NCI-H146 (cell line): Measurements from ENCODE around the gene TMEM258.
A peak's percentile ranks its signal among the peaks of the same experiment; 100 is the strongest.

ENCODE experiments used
- DNase-seq: peaks from one replicate; lab custom pipeline; 2025; lab: John Stamatoyannopoulos, UW

TMEM258 gene

DNA sequence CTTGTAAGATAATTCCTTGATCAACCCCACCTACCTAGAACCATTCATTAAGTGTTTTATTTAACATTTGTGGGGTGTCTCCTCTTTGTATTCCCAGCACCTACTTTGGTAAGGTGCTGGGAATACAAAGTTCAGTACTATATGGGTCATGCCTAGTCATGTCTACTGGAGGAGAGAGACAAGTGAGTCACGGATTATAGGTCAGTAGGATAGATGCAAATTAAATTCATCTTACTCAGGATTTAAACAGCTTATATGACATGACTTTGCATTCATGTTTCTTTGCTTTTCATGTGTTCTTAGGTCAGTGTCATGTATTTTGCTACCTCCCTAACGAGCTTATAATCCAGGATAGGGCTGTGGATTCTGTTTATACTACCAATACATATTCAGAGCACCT lies 27.8 kb upstream of the TMEM258 start:
- no peak for DNase-seq

DNA sequence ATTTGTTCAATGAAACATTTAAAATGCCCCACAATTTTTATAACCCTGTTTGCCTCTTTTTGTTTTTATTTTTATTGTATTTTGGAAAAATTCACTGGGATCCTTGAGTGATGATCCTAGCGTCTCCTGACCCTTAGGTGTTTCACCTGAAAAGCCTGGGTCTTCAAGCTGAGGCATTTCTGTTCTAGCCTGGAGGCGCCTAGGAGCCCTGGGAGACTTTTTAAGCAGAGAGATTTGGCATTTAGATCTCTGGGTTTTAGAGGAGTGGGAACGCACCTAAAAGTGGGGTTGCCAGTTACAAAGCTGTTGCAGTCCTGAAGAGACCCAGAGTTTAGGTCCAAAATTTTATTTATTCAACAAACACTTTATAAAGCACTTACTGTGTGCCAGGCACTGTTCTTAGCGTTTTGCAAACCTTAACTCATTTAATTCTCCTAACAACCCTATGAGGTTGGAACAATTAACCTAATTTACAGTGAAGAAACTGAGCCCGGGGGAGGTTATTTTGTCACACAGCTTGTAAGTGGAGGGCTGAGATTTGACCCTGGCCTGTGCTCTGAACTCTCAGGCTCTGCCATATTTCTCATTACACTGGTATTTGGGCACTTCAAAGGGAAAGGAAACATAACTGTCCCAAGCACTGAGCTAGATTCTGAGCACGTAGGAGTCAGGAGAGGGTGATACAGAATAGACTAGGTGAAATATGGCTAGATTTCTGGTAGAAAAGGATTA lies 25.2 kb upstream of the TMEM258 start:
- DNase-seq: no peak

DNA sequence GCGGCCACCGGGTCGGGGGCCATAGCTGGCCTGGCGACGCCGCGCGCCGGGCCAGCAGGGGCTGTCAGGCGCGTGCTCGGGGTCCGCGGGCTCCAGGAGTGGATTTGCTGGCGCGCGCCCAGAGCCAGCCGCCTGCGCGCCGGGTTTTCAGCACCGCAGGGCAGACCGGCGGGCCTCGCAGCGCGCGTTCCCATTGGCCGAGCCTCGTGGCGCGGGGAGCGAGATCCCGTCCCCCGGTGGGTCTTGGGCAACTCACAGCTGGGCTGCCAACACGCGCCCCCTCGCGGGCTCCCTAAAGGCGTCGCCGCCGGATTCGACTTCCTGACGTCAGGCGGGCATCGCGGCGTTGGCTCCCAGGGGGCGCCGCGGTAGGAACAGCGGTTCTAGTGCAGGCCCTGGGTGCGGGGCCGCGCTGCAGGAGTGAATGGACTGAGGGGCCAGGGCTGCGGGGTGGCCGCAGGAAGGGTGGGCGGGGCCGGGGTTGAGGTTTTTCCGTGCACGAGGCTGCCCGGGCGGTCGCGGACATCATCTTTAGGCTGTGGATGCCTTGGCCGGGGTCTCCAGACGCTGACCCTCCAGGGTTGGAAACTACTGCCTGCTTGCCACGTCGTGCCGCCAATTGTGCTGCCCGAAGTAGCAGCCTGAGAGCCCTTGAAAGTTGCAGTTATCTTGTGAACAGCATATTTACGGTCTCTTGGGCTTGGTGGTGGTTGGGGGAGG lies 24.5 kb upstream of the TMEM258 start, which contains the start of gene FADS1:
FADS1 (minus strand) TSS at position 268 of the 720 bp plus-strand sequence; CDS start at position 194, 74 bp downstream.
- DNase-seq: peak; percentile 98

DNA sequence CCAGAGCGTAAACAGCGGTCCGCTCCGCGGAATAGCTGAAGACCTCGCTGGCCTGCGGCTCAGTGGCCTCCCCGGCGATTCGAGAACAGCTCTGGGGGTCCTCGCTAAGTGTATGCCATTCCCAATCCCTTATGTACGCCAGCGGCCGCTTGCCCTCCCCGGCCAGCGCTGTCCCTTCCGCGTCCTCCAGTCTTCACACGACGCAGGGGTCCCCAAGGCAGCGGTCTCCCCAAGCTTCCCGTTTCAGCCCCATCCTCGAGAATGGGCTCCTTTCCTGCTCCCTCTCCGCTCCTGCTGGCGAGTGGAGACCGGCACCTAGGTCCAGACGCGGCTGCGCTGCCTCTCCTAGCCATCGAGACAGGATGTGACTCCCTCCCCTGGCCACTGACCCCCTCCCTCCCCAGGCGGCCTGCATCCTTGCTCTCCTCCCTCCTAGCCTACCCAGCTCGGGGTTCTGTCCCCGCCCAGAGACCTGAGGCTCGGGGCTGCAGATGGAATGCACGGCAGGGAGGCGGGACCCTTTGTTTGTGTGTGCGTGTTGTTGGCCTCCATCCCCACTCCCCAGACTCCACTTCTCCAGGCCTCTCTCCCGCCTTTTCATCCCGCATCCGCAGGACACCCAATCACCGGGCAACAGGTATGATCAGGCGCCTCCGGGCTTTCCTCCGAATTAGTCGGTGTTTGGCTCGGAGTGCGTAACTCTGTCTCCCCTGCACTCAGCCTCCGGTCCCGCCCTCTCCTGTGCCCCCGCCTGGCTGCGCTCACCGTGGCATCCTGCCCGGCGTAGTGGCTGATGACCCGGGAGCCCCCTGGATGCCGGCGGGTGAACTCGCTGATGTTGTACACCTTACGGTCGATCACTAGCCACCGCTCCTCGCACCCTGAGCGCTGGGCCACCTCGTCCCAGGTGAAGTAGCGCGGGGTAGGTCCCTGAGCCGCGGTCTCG lies 23.7 kb upstream of the TMEM258 start:
- peak; percentile 92 for DNase-seq

DNA sequence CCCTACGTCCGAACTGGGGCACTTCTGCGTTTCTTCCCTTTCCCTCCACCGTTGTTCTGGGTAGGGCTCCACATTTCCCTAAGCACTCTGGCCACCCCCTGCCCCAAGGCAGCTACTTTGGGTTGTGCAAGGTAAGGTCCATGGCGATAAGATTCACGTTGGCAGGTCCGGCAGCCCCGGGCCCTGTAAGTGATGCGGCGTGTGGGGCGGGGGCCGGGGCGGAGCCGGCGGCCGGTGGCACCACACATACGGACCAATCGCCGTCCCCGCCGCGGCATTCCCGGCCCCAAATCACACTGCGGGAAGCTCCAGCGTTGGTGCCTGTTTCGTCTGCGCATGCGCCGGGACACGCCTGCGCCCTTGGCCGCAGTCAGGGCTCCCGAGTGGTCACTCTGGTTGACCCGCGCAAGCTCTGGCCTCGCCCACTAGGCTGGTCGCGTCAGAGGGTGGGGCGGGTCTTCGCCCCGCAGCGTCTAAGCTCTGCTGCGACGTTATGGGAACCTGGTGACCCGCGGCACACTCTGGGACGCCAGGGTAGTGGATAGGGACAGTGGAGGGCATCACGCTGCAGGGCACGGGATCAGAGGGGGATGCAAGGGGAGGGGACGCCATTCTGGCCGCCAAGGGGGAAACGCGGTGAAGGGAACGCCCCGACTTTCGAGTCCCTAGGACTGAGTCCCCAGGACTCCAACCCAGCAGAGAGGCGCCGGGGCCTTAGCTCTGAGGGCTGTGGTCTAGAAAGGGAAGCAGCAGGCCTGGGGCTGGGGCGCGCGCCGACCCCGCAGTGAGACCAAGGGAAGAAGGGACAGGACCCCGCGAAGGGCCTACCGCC lies 22.8 kb upstream of the TMEM258 start:
- DNase-seq: peak; percentile 99

DNA sequence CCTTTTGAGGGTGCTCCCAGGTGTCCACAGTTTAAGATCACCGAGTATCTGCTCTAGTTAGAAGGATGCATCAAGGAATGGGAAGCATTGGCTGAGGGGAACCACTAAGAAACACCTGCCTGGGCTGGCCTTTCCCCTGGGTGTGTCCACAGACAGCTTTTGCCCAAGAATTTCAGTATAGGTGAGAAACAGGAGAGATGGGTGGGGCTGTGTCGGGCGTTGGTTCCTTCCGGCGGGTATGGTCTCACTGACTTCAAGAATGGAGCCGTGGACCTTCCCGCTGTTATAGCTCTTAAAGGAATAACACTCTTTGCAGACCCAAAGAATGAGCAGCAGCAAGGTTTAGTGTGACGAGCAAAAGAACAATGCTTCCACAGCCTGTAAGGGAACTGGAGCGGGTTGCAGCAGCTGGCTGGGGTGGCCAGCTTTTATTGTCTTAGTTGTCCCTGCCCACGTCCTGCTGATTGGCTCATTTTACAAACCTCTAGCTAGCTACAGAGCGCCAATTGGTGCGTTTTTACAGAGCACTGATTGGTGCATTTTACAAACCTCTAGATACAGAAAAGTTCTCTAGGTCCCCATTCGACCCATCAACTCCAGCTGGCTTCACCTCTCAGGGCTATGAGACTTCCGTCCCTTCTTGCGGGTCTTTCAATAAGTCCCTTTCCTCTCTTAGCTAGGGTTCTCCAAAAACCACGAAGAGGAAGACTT lies 22.0 kb upstream of the TMEM258 start:
- DNase-seq: peak; percentile 58

DNA sequence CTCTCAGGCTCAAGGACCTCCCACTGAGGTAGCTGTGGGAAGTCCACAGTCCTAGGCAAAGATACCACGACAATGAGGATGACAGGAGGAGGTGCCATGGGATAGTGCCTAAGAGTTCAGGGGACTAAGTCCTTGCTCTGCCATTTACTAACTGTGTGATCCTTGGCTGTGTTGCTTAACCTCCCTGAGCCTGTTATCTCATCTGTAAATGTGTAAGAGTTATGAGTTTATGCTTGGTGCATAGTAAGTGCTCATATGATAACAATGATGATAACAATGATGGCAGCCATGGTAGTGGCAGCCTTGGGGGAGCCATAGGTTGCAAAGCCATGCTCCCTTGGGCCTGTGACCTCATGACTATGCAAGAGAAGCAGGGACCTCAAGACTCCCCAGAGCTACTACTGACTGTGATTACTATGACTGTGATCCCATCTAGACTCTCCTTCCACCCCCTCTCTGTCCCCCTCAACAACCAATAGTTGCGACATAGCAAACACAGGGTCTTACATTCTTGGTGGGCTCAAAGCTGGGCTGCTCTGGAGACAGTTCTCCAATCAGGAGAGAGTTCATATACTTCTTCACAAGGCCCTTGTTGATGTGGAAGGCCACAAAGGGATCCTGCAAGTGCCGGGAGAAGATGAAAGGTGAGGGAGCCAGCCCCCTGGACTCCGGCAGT lies 20.5 kb upstream of the TMEM258 start:
- no peak for DNase-seq

DNA sequence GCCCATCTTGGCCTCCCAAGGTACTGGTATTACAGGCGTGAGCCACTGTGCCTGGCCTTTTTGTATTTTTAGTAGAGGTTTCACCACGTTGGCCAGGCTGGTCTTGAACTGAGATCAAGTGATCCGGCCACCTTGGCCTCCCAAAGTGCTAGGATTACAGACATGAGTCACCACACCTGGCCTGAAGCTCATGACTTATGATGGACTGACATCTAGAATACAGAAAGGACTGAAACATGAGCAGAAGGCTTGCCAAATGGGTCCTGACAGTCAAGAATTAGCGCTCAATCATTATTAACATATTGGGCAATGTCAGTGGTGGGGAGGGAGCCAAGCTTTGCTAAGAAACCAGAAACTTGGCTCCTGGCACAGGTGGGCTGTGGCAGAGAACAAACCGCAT lies 19.4 kb upstream of the TMEM258 start:
- DNase-seq: no peak

DNA sequence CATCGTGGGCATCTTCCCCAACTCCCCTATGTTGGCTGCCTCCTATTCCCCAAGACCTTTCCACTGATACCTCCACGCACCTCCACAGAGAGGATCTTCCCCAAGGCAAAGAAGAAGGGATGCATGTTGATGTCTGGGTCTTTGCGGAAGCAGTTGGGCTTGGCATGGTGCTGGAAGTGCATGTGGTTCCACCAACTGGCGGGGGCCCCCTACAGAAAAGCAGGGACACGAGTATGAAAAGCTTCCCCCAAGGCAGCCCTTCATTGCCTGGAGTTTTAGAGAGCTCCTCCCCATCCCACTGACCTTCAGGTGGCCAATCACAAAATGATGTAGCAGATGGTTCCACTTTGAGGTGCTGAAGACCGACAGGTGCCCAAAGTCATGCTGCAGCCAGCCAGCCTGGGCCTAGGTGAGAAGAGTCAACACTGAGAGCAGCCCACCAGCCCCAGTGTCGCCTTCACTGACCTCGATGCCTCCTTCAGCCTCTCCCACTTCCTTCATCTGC lies 18.3 kb upstream of the TMEM258 start:
- no peak for DNase-seq

DNA sequence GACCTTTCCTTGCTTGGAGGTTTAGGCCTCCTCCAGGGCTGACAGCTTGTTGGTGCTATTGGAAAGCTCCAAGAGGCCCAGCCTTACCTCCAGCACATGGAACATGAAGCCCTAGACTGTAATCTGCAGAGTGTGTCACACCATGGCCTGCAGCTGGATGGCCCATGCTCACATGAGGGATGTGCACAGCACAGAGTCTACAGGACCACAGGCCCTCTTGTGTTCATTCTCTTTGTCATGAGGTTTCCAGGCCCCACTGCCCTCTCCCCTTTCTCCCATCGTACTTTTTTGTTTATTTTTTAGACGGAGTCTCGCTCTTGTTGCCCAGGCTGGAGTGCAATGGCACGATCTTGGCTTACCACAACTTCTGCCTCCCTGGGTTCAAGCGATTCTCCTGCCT lies 14.4 kb upstream of the TMEM258 start:
- no peak for DNase-seq

DNA sequence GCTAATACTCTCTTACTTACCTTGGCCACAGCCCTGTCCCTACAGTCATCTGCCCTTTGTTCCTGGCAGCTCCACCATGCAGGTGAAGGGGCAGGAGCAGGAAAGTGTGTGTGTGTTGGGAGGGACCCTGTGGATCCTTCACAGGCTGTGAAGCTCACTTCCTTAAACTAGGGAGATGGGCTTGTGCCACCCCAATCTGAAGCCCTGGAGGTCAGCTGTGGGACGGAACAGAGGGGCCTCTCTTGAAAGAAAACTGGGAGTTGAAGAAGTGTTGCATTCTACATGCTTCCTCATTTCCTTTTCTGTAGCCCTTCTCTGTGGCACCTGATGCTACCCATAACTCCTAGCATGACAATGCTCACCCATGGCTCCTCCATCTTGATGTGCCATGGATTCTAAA lies 12.7 kb upstream of the TMEM258 start:
- DNase-seq: no peak

DNA sequence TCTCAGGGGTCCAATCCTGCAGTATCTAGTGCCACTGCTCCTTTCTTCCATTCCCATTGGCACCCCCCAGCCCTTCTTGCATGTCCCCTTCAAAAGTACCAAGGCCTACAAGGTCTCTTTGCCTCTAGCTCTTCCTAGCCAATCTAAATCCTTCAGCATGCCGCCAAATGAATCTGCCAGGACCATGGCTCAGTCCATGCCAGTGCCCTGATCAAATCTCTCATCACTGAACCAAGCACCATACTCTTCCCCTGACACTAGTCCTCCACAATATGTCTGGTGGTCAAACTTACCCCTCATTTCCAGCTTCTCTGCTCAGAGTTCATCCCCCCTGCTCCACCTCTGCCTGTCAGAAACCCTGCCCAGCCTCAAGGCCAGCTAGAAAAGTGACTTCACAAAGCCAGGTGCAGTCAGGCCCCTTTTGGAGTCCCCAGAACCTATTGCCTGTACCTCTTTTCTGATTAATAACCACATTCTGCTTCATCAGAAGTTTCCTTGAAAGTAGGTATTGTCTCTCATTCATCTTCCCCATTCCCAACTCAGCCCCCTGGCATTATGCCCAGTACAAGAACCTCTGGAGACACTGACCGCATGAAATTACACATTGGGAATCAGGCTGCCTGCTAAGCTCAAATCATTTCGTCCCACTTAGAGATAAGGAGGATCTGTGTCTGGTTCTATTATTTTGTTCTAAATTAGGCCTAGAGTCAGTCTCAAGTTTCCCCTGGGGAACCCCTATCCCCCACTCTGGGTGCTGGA lies 11.7 kb upstream of the TMEM258 start:
- no peak for DNase-seq

DNA sequence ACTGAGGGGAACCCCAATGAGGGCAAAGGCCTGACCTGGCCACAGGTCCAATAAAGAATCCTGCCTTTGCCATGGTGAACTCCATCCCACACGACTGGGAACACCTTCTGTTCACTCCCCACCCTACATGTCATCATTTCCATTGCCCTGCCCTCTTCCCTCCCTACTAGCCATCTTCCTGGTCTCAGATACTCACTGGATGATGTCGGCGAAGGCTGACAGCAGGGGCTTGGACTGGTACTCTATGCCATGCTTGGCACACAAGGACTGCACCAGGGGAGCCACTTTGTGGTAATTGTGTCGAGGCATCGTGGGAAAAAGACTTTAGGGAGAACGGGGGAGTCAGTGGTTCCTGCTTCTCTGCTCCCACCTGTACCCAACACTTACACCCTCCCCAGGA lies 10.2 kb upstream of the TMEM258 start:
- DNase-seq: no peak

DNA sequence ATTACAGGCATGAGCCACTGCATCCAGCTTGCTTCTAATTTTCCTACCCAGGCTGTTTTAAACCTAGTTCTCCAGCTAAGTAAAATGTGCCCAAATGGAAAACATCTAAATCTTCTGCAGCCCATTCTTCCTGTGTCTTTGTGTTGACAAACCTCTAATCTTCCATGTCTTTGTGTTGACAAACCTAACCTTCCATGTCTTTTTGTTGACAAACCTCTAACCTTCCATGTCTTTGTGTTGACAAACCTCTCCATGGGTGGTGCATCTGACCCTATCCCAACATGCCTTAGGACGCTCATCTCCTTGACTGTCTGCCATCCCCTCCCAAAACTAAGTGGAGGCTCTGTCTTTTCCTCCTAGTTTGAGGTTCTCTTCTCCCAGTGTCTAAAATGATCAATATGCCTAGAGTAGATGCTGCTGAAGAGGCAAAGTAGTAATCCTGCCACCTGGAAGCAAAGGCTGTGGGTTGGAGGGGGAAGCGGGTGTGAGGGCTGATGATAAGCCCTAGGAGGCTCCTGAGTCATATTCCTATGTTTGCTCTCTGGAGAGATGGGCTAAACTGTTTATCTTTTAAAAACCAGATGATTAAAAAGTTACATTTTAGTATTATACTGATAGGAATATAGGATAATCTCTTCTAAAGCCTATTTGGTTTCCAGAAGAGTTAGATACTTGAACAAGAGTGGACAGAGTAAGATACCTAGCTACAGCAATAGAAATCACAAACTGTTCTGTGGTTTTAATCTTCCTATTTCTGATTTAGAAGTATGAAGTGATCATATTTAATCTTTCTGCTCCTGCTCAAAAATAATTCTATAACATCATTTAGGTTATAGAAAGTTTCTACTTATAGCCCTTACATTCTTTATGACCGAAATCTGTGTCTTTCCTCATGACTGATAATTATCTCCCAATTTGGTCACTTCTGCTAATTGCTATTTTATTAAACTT lies 8.2 kb upstream of the TMEM258 start:
- no peak for DNase-seq

DNA sequence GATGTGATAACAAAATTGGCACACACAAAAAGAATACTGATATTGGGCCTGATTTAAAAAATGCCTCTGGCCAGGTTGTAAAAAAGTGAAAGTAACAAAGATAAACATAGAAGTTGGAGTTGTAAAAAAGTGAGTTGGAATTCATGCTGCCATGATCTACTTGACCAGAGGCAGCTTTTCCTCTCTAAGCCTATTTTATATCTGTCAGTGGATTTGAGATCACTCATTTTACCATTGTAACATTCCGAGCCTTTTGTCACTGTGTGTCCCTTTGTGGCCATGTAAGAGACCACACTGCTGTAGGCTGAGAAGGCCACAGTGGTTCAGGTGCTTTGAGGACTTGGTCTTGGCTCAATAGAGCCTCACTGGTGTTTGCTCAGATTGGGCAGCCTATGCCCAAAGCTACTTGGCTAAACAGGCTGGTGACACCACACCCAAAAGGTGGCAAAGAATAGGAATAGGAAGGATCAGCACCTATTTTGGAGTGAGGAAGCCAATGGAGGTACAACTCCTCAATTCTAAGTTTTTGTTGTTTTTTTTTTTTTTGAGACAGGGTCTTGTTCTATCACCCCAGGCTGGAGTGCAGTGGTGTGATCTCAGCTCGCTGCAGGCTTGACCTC lies 7.4 kb upstream of the TMEM258 start:
- DNase-seq: no peak

DNA sequence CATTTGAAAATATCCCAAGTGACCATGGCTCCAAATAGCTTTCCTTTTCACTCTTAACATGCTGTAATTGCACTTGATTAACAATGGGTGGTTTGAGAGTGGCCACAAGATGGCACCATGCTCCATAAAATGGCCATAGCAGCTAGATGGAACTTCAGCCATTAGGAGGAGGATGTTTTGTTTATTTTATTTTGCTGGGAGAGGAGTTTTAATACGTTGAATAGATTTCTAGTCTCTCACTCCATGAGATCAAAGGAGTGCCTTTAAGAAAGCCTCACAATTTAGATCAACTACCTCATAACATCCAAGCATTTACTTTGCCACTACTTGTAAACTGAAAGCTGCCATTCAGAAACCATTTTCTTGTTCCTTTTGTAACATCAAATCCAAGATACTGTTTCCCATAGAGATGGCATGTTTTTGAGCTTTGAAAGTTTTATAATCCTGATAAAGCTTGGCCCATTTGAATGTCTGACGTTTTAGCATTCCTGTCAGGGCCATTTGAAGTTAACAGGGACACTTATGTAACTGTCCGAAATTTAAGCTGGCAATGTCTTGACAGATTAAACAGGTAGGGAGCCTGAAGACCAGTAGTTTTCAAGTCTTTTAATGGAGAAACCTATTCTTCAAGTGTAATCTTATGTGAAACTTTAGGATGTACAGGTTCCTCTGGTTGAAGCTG lies 5.0 kb upstream of the TMEM258 start:
- DNase-seq: peak; percentile 66

DNA sequence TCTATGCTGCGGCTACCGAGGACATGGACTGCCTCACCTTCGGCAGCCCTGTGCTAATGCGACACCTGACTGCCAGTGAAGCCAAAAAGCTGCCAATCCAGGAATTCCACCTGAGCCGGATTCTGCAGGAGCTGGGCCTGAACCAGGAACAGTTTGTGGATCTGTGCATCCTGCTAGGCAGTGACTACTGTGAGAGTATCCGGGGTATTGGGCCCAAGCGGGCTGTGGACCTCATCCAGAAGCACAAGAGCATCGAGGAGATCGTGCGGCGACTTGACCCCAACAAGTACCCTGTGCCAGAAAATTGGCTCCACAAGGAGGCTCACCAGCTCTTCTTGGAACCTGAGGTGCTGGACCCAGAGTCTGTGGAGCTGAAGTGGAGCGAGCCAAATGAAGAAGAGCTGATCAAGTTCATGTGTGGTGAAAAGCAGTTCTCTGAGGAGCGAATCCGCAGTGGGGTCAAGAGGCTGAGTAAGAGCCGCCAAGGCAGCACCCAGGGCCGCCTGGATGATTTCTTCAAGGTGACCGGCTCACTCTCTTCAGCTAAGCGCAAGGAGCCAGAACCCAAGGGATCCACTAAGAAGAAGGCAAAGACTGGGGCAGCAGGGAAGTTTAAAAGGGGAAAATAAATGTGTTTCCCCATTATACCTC lies 3.6 kb upstream of the TMEM258 start:
- DNase-seq: no peak
